GM18526 (cell line): ENCODE measurements around the gene CNTN6.

Experiments
- POLR2A ChIP-seq: IDR thresholded peaks from 3 replicates; pipeline ENCODE4 v1.6.1; 2011; ENCODE audit not compliant: insufficient read length; ENCODE audit errors: extremely low read depth

The CNTN6 gene

GRCh38 chr3:1228289-1228688 is 135.5 kb downstream of the CNTN6 start:
- no peak for TF ChIP-seq POLR2A

GRCh38 chr3:1230920-1231319 is 138.1 kb downstream of the CNTN6 start:
- TF ChIP-seq POLR2A: no peak

DNA sequence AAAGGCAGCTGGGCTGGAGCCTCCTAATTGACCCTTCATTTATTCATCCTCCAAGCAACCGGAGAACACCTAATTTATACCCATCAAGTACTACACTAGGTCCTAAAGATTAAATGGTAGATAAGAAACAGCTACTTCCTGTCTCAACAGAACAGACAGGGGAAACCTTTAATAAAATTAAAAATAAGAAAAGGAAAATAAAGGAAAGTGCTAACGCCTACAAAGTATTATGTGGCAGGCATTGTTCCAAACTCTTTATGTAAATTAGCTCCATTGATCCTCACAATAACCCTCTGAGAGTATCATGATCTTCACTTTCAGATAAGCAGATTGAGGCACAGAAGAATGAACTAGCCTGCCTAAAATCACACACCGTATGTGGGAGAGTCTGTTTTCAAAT is 139.5 kb downstream of the CNTN6 start:
- TF ChIP-seq POLR2A: no peak

DNA sequence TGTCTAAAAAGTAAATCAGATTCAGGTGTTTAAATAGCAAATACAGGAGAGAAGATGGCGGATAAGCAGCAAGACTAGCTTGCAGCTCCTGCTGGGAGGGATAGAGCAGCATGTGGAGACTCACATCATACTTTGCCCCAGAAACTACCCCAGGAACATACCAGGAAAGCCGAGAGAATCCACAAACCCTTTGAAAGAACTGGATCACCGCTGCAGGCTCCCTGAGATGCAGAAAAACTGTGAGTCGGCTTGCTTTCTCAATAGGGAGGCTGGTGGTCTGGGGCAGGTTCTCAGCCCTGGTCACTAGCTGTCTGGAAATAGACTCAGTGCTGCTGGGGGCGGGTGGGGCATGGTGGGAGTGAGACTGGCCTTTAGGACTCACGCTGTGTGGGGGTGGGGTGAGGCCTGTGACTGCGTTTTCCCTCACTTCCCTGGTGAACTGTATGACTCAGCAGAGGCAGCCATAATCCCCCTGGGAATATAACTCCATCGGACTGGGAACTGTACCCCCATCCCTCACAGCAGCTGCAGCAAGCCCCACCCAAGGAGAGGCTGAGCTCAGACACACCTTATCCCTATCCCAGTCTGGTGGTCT is 142.8 kb downstream of the CNTN6 start:
- TF ChIP-seq POLR2A: no peak

- no peak for TF ChIP-seq POLR2A
Observed at GRCh38 chr3:1251282-1252060, 158.6 kb downstream of the CNTN6 start.

GRCh38 chr3:1252061-1252430 is 159.2 kb downstream of the CNTN6 start:
- no peak for TF ChIP-seq POLR2A

GRCh38 chr3:1262246-1262645 is 169.4 kb downstream of the CNTN6 start:
- no peak for TF ChIP-seq POLR2A

GRCh38 chr3:1263121-1263520 is 170.3 kb downstream of the CNTN6 start:
- no peak for TF ChIP-seq POLR2A

DNA sequence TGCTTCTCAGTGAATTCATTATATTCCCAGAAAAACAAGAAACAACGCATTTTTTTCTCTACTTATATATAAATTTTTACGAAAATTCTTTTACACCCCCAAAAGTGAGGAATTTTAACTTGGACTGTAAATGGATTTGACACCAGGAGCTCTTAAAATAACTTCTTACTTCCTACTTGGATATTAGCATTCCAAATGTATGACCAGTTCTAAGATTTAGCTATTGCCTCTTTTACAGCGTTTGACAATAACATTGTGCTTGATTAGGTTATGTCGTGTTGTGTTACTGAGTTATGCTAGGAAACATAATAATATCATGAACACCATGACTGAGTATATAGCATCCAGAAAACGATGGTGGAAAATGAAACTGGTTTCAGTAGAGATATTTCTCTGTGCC is 177.0 kb downstream of the CNTN6 start:
- TF ChIP-seq POLR2A: no peak

GRCh38 chr3:1272546-1273265 is 179.9 kb downstream of the CNTN6 start:
- no peak for TF ChIP-seq POLR2A

DNA sequence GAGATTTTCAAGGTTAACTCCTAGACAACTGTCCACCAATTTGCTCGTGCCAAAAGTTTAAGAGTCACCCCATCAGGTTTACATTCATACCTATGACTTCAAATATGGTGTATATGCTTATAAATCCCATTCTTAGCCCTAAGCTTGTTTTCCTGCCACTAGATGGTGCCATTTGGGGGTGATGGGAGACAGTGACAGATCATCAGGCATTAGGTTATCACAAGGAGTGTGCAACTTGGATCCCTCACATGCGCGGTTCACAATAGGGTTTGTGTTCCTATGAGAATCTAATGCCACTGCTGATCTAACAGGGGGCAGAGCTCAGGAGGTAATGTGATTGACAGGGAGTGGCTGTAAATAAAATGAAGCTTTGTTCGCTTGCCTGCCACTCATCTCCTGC is 182.7 kb downstream of the CNTN6 start:
- TF ChIP-seq POLR2A: no peak

DNA sequence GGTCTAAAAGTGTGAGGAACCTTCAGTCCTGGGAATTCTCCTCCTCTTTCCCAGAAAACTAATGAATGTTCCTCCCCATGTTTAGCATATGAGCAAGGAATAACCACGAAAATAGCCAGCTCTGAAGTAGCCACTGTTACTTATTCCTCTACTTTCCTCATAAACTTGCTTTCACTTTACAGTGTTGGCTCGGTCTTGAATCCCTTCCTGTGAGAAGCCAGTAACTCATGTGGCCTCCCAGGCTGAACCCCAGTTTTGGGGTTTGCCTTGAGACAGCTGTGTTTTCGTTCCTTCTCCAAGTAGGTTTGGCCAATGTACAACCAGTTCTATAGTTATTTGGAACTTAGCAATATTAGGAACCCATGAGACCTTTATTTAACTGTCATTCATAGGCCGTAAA is 195.0 kb downstream of the CNTN6 start:
- TF ChIP-seq POLR2A: no peak

- no peak for TF ChIP-seq POLR2A
Observed at GRCh38 chr3:1288805-1289494, 196.1 kb downstream of the CNTN6 start.

- TF ChIP-seq POLR2A: no peak
Observed at GRCh38 chr3:1292571-1293071, 199.8 kb downstream of the CNTN6 start.

DNA sequence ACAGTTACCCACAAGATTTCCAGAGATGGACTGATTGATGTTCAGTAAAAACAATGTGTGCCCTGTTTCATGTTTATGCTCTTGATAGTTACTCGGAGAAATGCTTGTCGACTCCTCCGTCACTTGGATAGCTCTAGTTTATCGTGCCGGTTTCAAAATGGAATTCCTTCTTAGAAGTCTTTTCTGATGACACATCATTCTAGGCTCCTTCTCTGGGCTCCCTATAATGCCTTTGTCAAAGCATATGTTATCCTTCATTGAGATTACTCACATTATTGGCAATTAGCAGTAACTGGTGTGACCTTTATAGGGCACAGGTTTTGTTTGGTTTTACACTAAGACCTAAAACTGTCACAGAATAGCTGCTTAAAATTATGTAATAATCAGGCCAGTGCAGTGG is 201.8 kb downstream of the CNTN6 start:
- no peak for TF ChIP-seq POLR2A

- TF ChIP-seq POLR2A: no peak
Observed at GRCh38 chr3:1318296-1319005, 225.6 kb downstream of the CNTN6 start.

- no peak for TF ChIP-seq POLR2A
Observed at GRCh38 chr3:1326546-1326945, 233.7 kb downstream of the CNTN6 start.
